ENCODE measurements around the gene ANKRD24. TPM values are rescaled to one million over a fixed set of nuclear protein-coding genes. Genes with fewer than 3 reads are reported as not detected.
A peak's percentile ranks its signal among the peaks of the same experiment; 100 is the strongest.
"Not testable (repeated sequence)": the region's sequence is repeated elsewhere in the genome, so short reads cannot be mapped to it uniquely, and the experiment has no call there.

ANKRD24 gene
- total RNA-seq, 1 donor from 2014 or later: 0.33 TPM

GRCh38 chr19:4140237-4140711 is 42.2 kb upstream of the ANKRD24 start:
- no peaks in the 10 kb centered on the region for H3K36me3 ChIP-seq (ENCODE audit: control insufficient read depth, insufficient read depth, low read length)
- peak; percentile 74 for TF ChIP-seq CTCF (IDR thresholded peaks at IDR 0.05; ENCODE audit: insufficient read depth, low read length, poor library complexity, severe bottlenecking)
- H3K27me3 ChIP-seq (ENCODE audit: control insufficient read depth, insufficient read depth, low read length): no peaks in the 10 kb centered on the region
- no peak overlapping the region for H3K4me3 ChIP-seq (ENCODE audit: low read depth, low read length)
- peak; percentile 19 for DNase-seq (ENCODE audit: low read depth)

GRCh38 chr19:4142916-4143315 is 39.6 kb upstream of the ANKRD24 start:
- not testable (repeated sequence) for H3K27me3 ChIP-seq (ENCODE audit: control insufficient read depth, insufficient read depth, low read length); H3K4me3 ChIP-seq (ENCODE audit: low read depth, low read length); H3K36me3 ChIP-seq (ENCODE audit: control insufficient read depth, insufficient read depth, low read length); DNase-seq (ENCODE audit: low read depth)

- DNase-seq (ENCODE audit: low read depth): no peak
- H3K36me3 ChIP-seq (ENCODE audit: control insufficient read depth, insufficient read depth, low read length): no peaks in the 10 kb centered on the region
- TF ChIP-seq CTCF (IDR thresholded peaks at IDR 0.05; ENCODE audit: insufficient read depth, low read length, poor library complexity, severe bottlenecking): no peak
- no peak overlapping the region for H3K4me3 ChIP-seq (ENCODE audit: low read depth, low read length)
- peaks cover 2% of the 10 kb centered on the region for H3K27me3 ChIP-seq (ENCODE audit: control insufficient read depth, insufficient read depth, low read length)
Observed at GRCh38 chr19:4144666-4145249, 37.7 kb upstream of the ANKRD24 start.

GRCh38 chr19:4149518-4150288 is 32.8 kb upstream of the ANKRD24 start:
- H3K4me3 ChIP-seq (ENCODE audit: low read depth, low read length): no peak overlapping the region
- no peaks in the 10 kb centered on the region for H3K36me3 ChIP-seq (ENCODE audit: control insufficient read depth, insufficient read depth, low read length)
- H3K27me3 ChIP-seq (ENCODE audit: control insufficient read depth, insufficient read depth, low read length): peaks cover 9% of the 10 kb centered on the region
- no peak for TF ChIP-seq CTCF (IDR thresholded peaks at IDR 0.05; ENCODE audit: insufficient read depth, low read length, poor library complexity, severe bottlenecking)
- no peak for DNase-seq (ENCODE audit: low read depth)

- DNase-seq (ENCODE audit: low read depth): no peak
- H3K27me3 ChIP-seq (ENCODE audit: control insufficient read depth, insufficient read depth, low read length): peaks cover 15% of the 10 kb centered on the region
- TF ChIP-seq CTCF (IDR thresholded peaks at IDR 0.05; ENCODE audit: insufficient read depth, low read length, poor library complexity, severe bottlenecking): no peak
- H3K4me3 ChIP-seq (ENCODE audit: low read depth, low read length): no peak overlapping the region
- H3K36me3 ChIP-seq (ENCODE audit: control insufficient read depth, insufficient read depth, low read length): no peaks in the 10 kb centered on the region
Observed at GRCh38 chr19:4151623-4152022, 30.9 kb upstream of the ANKRD24 start.

- H3K36me3 ChIP-seq (ENCODE audit: control insufficient read depth, insufficient read depth, low read length): no peaks in the 10 kb centered on the region
- peaks cover 17% of the 10 kb centered on the region for H3K27me3 ChIP-seq (ENCODE audit: control insufficient read depth, insufficient read depth, low read length)
- no peak for DNase-seq (ENCODE audit: low read depth)
- no peak for TF ChIP-seq CTCF (IDR thresholded peaks at IDR 0.05; ENCODE audit: insufficient read depth, low read length, poor library complexity, severe bottlenecking)
- H3K4me3 ChIP-seq (ENCODE audit: low read depth, low read length): no peak overlapping the region
Observed at GRCh38 chr19:4152241-4152998, 30.1 kb upstream of the ANKRD24 start.

Measured in kidney epithelial cell (primary cell).